HG02642 (cell line): Measurements from ENCODE around the gene TOP2B.

ENCODE experiments used
- ATAC-seq: cut with Tn5 transposase; IDR thresholded peaks from one replicate; pipeline ENCODE4 v1.9.1; 2021; ENCODE audit warnings: mild to moderate bottlenecking; ENCODE audit not compliant: unreplicated experiment, poor library complexity

The TOP2B gene

GRCh38 chr3:25633919-25634318 lies 30.8 kb downstream of the TOP2B start:
- no peak for ATAC-seq

GRCh38 chr3:25631989-25632388 lies 32.7 kb downstream of the TOP2B start:
- no peak for ATAC-seq

GRCh38 chr3:25621087-25621486 lies 43.6 kb downstream of the TOP2B start:
- ATAC-seq, result no peak

- ATAC-seq, result no peak
Measured at GRCh38 chr3:25620493-25620892, 44.2 kb downstream of the TOP2B start.

- ATAC-seq, result no peak
Measured at GRCh38 chr3:25619382-25619781, 45.3 kb downstream of the TOP2B start.

GRCh38 chr3:25618028-25618427 lies 46.7 kb downstream of the TOP2B start:
- no peak for ATAC-seq

- no peak for ATAC-seq
Measured at GRCh38 chr3:25611193-25611592, 53.5 kb downstream of the TOP2B start.

GRCh38 chr3:25610779-25611178 lies 53.9 kb downstream of the TOP2B start:
- ATAC-seq, result no peak

- ATAC-seq, result no peak
Measured at GRCh38 chr3:25610167-25610566, 54.5 kb downstream of the TOP2B start.

- no peak for ATAC-seq
Measured at GRCh38 chr3:25604107-25604805, 60.5 kb downstream of the TOP2B start.

GRCh38 chr3:25603703-25604102 lies 61.0 kb downstream of the TOP2B start:
- ATAC-seq, result no peak

GRCh38 chr3:25597535-25598101 lies 67.1 kb downstream of the TOP2B start:
- no peak for ATAC-seq

- ATAC-seq, result peak; percentile 61
Measured at GRCh38 chr3:25594007-25594502, 70.7 kb downstream of the TOP2B start.

GRCh38 chr3:25593001-25593400 lies 71.7 kb downstream of the TOP2B start:
- ATAC-seq, result no peak

GRCh38 chr3:25592510-25592968 lies 72.2 kb downstream of the TOP2B start:
- ATAC-seq, result no peak

GRCh38 chr3:25589783-25590258 lies 74.9 kb downstream of the TOP2B start:
- ATAC-seq, result no peak

GRCh38 chr3:25589104-25589782 lies 75.5 kb downstream of the TOP2B start:
- ATAC-seq, result no peak

- no peak for ATAC-seq
Measured at GRCh38 chr3:25588441-25589103, 76.1 kb downstream of the TOP2B start.

- ATAC-seq, result no peak
Measured at GRCh38 chr3:25587975-25588374, 76.7 kb downstream of the TOP2B start.

GRCh38 chr3:25587526-25587925 lies 77.2 kb downstream of the TOP2B start:
- no peak for ATAC-seq

- no peak for ATAC-seq
Measured at GRCh38 chr3:25587094-25587493, 77.6 kb downstream of the TOP2B start.
